Vagina (tissue), 2 donors: Measurements from ENCODE around the gene TTC13.

Experiments
- CTCF ChIP-seq, 3 experiments: fragments of 450-650 bp in 2 of 3; fragments of 200-600 bp in 1 of 3; sonication (generic) in 1 of 3; IDR thresholded peaks; one replicate each; pipeline ENCODE4 v1.5.1; 2017 to 2019; ENCODE audit warnings: antibody characterized with exemption in 3 of 3, mild to moderate bottlenecking in 2 of 3, moderate library complexity in 2 of 3
- POLR2A ChIP-seq, 2 donors: fragments of 450-650 bp; IDR thresholded peaks; one replicate each; pipeline ENCODE4 v1.6.1; 2017; ENCODE audit warnings: antibody characterized with exemption in 2 of 2, mild to moderate bottlenecking in 2 of 2, moderate library complexity in 2 of 2

- no peak for TF ChIP-seq CTCF (IDR thresholded peaks at IDR 0.05)
- TF ChIP-seq POLR2A (IDR thresholded peaks at IDR 0.05) = no peak
Measured at GRCh38 chr1:230940848-230941247, 37.8 kb downstream of the TTC13 start.
